ENCODE measurements around the gene POLR2C. TPM values are rescaled to one million over a fixed set of nuclear protein-coding genes. Genes with fewer than 3 reads are reported as not detected.

The POLR2C gene
- total and polyA plus RNA-seq, 2 of the 13 experiments (the other 11 are each of a cell fraction or from before 2014, with no cell fraction given), result 104 to 216 TPM

- TF ChIP-seq ZNF512 (CRISPR knock-in tag; IDR thresholded peaks at IDR 0.05) (0 out of 2 replicates have a peak, but pooled peaks have one; percentile 74), HOXA7 (CRISPR knock-in tag; IDR thresholded peaks at IDR 0.05) (no peak), RBAK (CRISPR knock-in tag; IDR thresholded peaks at IDR 0.05) (no peak), ETV5 (CRISPR knock-in tag; IDR thresholded peaks at IDR 0.05; ENCODE audit: borderline replicate concordance) (peak; percentile 67; the same call in 1 of the 2 replicates), LCORL (IDR thresholded peaks at IDR 0.05) (no peak), LCORL (CRISPR knock-in tag; IDR thresholded peaks at IDR 0.05) (peak; percentile 84; the same call in 1 of the 2 replicates), NRL (CRISPR knock-in tag; IDR thresholded peaks at IDR 0.05; ENCODE audit: borderline replicate concordance) (peak; percentile 19), ZMYM3 (CRISPR knock-in tag; IDR thresholded peaks at IDR 0.05) (peak; percentile 42), THRA (CRISPR knock-in tag; IDR thresholded peaks at IDR 0.05; ENCODE audit: borderline replicate concordance) (peak; percentile 58; the same call in 1 of the 2 replicates), YEATS2 (CRISPR knock-in tag; IDR thresholded peaks at IDR 0.05; ENCODE audit: borderline replicate concordance) (no peak; the same call in 1 of the 2 replicates), NR2F1 (CRISPR knock-in tag; IDR thresholded peaks at IDR 0.05) (peak; percentile 39 to 67)
- TF ChIP-seq, protein P1, sequence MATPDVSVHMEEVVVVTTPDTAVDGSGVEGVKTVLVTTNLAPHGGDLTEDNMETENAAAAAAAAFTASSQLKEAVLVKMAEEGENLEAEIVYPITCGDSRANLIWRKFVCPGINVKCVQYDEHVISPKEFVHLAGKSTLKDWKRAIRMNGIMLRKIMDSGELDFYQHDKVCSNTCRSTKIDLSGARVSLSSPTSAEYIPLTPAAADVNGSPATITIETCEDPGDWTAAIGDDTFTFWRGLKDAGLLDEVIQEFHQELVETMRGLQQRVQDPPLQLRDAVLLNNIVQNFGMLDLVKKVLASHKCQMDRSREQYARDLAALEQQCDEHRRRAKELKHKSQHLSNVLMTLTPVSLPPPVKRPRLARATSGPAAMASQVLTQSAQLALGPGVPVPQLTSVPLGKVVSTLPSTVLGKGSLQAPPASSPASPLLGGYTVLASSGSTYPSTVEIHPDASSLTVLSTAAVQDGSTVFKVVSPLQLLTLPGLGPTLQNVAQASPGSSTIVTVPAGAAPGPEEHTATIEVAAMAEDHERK (CRISPR knock-in tag; IDR thresholded peaks at IDR 0.05; ENCODE audit: low read depth), result no peak
- TF ChIP-seq, protein P2, sequence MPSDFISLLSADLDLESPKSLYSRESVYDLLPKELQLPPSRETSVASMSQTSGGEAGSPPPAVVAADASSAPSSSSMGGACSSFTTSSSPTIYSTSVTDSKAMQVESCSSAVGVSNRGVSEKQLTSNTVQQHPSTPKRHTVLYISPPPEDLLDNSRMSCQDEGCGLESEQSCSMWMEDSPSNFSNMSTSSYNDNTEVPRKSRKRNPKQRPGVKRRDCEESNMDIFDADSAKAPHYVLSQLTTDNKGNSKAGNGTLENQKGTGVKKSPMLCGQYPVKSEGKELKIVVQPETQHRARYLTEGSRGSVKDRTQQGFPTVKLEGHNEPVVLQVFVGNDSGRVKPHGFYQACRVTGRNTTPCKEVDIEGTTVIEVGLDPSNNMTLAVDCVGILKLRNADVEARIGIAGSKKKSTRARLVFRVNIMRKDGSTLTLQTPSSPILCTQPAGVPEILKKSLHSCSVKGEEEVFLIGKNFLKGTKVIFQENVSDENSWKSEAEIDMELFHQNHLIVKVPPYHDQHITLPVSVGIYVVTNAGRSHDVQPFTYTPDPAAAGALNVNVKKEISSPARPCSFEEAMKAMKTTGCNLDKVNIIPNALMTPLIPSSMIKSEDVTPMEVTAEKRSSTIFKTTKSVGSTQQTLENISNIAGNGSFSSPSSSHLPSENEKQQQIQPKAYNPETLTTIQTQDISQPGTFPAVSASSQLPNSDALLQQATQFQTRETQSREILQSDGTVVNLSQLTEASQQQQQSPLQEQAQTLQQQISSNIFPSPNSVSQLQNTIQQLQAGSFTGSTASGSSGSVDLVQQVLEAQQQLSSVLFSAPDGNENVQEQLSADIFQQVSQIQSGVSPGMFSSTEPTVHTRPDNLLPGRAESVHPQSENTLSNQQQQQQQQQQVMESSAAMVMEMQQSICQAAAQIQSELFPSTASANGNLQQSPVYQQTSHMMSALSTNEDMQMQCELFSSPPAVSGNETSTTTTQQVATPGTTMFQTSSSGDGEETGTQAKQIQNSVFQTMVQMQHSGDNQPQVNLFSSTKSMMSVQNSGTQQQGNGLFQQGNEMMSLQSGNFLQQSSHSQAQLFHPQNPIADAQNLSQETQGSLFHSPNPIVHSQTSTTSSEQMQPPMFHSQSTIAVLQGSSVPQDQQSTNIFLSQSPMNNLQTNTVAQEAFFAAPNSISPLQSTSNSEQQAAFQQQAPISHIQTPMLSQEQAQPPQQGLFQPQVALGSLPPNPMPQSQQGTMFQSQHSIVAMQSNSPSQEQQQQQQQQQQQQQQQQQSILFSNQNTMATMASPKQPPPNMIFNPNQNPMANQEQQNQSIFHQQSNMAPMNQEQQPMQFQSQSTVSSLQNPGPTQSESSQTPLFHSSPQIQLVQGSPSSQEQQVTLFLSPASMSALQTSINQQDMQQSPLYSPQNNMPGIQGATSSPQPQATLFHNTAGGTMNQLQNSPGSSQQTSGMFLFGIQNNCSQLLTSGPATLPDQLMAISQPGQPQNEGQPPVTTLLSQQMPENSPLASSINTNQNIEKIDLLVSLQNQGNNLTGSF (CRISPR knock-in tag; IDR thresholded peaks at IDR 0.05), result no peak
- TF ChIP-seq, protein P3, sequence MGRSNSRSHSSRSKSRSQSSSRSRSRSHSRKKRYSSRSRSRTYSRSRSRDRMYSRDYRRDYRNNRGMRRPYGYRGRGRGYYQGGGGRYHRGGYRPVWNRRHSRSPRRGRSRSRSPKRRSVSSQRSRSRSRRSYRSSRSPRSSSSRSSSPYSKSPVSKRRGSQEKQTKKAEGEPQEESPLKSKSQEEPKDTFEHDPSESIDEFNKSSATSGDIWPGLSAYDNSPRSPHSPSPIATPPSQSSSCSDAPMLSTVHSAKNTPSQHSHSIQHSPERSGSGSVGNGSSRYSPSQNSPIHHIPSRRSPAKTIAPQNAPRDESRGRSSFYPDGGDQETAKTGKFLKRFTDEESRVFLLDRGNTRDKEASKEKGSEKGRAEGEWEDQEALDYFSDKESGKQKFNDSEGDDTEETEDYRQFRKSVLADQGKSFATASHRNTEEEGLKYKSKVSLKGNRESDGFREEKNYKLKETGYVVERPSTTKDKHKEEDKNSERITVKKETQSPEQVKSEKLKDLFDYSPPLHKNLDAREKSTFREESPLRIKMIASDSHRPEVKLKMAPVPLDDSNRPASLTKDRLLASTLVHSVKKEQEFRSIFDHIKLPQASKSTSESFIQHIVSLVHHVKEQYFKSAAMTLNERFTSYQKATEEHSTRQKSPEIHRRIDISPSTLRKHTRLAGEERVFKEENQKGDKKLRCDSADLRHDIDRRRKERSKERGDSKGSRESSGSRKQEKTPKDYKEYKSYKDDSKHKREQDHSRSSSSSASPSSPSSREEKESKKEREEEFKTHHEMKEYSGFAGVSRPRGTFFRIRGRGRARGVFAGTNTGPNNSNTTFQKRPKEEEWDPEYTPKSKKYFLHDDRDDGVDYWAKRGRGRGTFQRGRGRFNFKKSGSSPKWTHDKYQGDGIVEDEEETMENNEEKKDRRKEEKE (IDR thresholded peaks at IDR 0.05), result no peak
These were observed 9.6 kb downstream of the POLR2C start (continued) for GRCh38 chr16:57471852-57472664.
